Adrenal gland (tissue), 5 donors: ENCODE results near the gene CEP70.

Source experiments
- POLR2A ChIP-seq, 2 donors: fragments of 450-650 bp; IDR thresholded peaks; one replicate each; pipeline ENCODE4 v1.6.1; 2017; ENCODE audit warnings: antibody characterized with exemption in 2 of 2, mild to moderate bottlenecking in 2 of 2, moderate library complexity in 1 of 2
- TF ChIP-seq, protein P1 (sequence below), 6 experiments: fragments of 450-650 bp in 4 of 6; fragments of 200-600 bp in 2 of 6; sonication (generic) in 1 of 6; IDR thresholded peaks; 1 replicate in 5 of 6; 2 replicates in 1 of 6; pipeline versions ENCODE4 v1.5.1 to v1.8.0; 2016 to 2021; ENCODE audit warnings: antibody characterized with exemption in 6 of 6, mild to moderate bottlenecking in 2 of 6, moderate library complexity in 1 of 6
- donor health status: DM: no; HTN: no; CAD: no.

DNA sequence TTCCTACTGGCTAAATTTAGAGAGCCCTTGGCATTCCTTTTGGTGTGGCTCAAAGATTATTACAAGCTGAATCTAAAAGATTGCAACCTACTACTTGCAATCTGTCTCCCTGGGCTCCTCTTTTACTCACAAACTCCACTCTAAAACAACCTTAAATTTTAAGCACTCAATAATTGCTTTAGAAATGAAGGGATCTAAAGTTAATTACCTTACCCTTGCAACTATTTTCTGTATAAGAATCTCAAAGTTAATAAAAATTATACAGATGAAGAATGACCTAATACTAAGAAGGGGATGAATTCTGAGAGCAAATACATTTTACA, 99.5 kb downstream of the CEP70 start:
- no peak for TF ChIP-seq POLR2A (IDR thresholded peaks at IDR 0.05)
- TF ChIP-seq, protein P1, sequence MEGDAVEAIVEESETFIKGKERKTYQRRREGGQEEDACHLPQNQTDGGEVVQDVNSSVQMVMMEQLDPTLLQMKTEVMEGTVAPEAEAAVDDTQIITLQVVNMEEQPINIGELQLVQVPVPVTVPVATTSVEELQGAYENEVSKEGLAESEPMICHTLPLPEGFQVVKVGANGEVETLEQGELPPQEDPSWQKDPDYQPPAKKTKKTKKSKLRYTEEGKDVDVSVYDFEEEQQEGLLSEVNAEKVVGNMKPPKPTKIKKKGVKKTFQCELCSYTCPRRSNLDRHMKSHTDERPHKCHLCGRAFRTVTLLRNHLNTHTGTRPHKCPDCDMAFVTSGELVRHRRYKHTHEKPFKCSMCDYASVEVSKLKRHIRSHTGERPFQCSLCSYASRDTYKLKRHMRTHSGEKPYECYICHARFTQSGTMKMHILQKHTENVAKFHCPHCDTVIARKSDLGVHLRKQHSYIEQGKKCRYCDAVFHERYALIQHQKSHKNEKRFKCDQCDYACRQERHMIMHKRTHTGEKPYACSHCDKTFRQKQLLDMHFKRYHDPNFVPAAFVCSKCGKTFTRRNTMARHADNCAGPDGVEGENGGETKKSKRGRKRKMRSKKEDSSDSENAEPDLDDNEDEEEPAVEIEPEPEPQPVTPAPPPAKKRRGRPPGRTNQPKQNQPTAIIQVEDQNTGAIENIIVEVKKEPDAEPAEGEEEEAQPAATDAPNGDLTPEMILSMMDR (IDR thresholded peaks at IDR 0.05): no peak
